ENCODE data around the gene GSK3A. TPM values are rescaled to one million over a fixed set of nuclear protein-coding genes. Genes with fewer than 3 reads are reported as not detected.
A peak's percentile ranks its signal among the peaks of the same experiment; 100 is the strongest.

GSK3A gene
- total RNA-seq, 1 experiment from 2014 or later = 58.8 TPM

GRCh38 chr19:42203700-42204099 lies 38.7 kb downstream of the GSK3A start:
- CTCF ChIA-PET = no interaction called here
- no peaks in the 10 kb centered on the region for H3K9me3 Mint-ChIP-seq (ENCODE audit: low read depth, unreplicated experiment)
- H3K36me3 Mint-ChIP-seq (ENCODE audit: insufficient read depth, unreplicated experiment) = peaks cover 89% of the 10 kb centered on the region
- BruUV-seq (replicated peaks) = no TSS peak
- no peak for DNase-seq
- no peaks in the 10 kb centered on the region for H3K27me3 Mint-ChIP-seq (ENCODE audit: unreplicated experiment)
- H3K27ac Mint-ChIP-seq (ENCODE audit: unreplicated experiment) = peak overlapping the region; percentile 10
- TF ChIP-seq, protein P1, sequence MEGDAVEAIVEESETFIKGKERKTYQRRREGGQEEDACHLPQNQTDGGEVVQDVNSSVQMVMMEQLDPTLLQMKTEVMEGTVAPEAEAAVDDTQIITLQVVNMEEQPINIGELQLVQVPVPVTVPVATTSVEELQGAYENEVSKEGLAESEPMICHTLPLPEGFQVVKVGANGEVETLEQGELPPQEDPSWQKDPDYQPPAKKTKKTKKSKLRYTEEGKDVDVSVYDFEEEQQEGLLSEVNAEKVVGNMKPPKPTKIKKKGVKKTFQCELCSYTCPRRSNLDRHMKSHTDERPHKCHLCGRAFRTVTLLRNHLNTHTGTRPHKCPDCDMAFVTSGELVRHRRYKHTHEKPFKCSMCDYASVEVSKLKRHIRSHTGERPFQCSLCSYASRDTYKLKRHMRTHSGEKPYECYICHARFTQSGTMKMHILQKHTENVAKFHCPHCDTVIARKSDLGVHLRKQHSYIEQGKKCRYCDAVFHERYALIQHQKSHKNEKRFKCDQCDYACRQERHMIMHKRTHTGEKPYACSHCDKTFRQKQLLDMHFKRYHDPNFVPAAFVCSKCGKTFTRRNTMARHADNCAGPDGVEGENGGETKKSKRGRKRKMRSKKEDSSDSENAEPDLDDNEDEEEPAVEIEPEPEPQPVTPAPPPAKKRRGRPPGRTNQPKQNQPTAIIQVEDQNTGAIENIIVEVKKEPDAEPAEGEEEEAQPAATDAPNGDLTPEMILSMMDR (IDR thresholded peaks at IDR 0.05; ENCODE audit: unreplicated experiment) = no peak
- peaks cover 59% of the 10 kb centered on the region for H3K4me1 Mint-ChIP-seq (ENCODE audit: low read depth, unreplicated experiment)
- H3K4me3 Mint-ChIP-seq (ENCODE audit: low read depth, unreplicated experiment) = no peak overlapping the region
- intact Hi-C loops (cut with micrococcal nuclease; ENCODE audit: unreplicated experiment) = no loop called here

- CTCF ChIA-PET = interaction anchor here (0.9 kb wide), 1 partner anchor 26 kb away, joined by 4 read pairs; no protein-coding TSS in a partner anchor
- intact Hi-C loops (cut with micrococcal nuclease; ENCODE audit: unreplicated experiment) = no loop called here
- TF ChIP-seq, protein P1 (IDR thresholded peaks at IDR 0.05; ENCODE audit: unreplicated experiment) = no peak
- H3K27me3 Mint-ChIP-seq (ENCODE audit: unreplicated experiment) = no peaks in the 10 kb centered on the region
- peaks cover 54% of the 10 kb centered on the region for H3K4me1 Mint-ChIP-seq (ENCODE audit: low read depth, unreplicated experiment)
- DNase-seq = no peak
- BruUV-seq (replicated peaks) = no TSS peak
- no peak overlapping the region for H3K27ac Mint-ChIP-seq (ENCODE audit: unreplicated experiment)
- no peaks in the 10 kb centered on the region for H3K9me3 Mint-ChIP-seq (ENCODE audit: low read depth, unreplicated experiment)
- H3K36me3 Mint-ChIP-seq (ENCODE audit: insufficient read depth, unreplicated experiment) = peaks cover 85% of the 10 kb centered on the region
- no peak overlapping the region for H3K4me3 Mint-ChIP-seq (ENCODE audit: low read depth, unreplicated experiment)
Measured at GRCh38 chr19:42202290-42202880, 40.0 kb downstream of the GSK3A start.

DNA sequence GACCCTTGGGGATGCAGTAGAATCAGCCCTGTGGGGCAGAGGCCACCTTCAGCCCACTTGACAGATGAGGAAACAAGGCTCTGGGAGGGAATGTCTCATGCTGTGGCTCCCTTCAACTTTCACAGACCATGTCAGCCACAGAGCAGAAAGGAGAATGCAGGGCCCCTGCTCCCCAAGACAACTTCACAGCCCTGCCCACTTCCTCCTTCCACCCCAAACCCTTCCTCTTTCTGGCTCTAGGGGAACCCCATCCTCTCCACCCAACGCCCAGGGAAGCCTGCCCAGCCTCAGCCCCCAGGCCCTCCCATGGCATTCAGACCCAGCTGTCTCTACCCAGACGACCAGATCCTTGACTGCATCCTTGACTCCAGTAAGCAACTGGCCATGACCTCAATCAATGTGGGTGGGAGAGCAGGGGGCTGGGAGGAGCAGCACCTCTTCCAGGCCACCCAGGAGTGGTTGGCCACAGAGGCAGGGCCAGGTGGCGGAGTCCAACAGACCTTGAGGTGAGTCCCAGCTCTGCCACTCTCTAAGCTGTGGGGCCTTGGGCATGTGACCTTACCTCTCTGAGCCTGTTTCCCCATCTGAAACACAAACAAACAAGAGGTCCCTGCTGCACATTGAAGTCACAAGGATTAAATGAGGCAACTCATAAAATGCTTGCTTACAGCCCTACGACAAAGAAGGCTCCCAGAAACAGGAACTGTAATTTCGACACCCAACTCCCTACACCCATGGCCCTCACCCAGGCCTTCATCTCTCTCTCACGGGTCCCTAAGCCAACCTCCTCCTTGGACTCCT lies 40.7 kb downstream of the GSK3A start:
- H3K27ac Mint-ChIP-seq (ENCODE audit: unreplicated experiment) = no peak overlapping the region

GRCh38 chr19:42200116-42200715 lies 42.2 kb downstream of the GSK3A start:
- CTCF ChIA-PET = no interaction called here
- no TSS peak for BruUV-seq (replicated peaks)
- Mint-ChIP-seq H3K9me3 (ENCODE audit: low read depth, unreplicated experiment) (no peaks in the 10 kb centered on the region), H3K4me3 (ENCODE audit: low read depth, unreplicated experiment) (no peak overlapping the region), H3K4me1 (ENCODE audit: low read depth, unreplicated experiment) (peaks cover 55% of the 10 kb centered on the region), H3K36me3 (ENCODE audit: insufficient read depth, unreplicated experiment) (peaks cover 78% of the 10 kb centered on the region), H3K27ac (ENCODE audit: unreplicated experiment) (no peak overlapping the region), H3K27me3 (ENCODE audit: unreplicated experiment) (no peaks in the 10 kb centered on the region)
- TF ChIP-seq, protein P1 (IDR thresholded peaks at IDR 0.05; ENCODE audit: unreplicated experiment) = no peak
- intact Hi-C loops (cut with micrococcal nuclease; ENCODE audit: unreplicated experiment) = no loop called here
- DNase-seq = no peak

More for the DNA sequence above, 40.7 kb downstream of the GSK3A start:
- H3K4me1 Mint-ChIP-seq (ENCODE audit: low read depth, unreplicated experiment) = peaks cover 54% of the 10 kb centered on the region
- DNase-seq = no peak
- intact Hi-C loops (cut with micrococcal nuclease; ENCODE audit: unreplicated experiment) = no loop called here
- no peaks in the 10 kb centered on the region for H3K9me3 Mint-ChIP-seq (ENCODE audit: low read depth, unreplicated experiment)
- peaks cover 85% of the 10 kb centered on the region for H3K36me3 Mint-ChIP-seq (ENCODE audit: insufficient read depth, unreplicated experiment)
- no TSS peak for BruUV-seq (replicated peaks)
- CTCF ChIA-PET = interaction anchor here (0.9 kb wide), 1 partner anchor 25 kb away, joined by 4 read pairs; no protein-coding TSS in a partner anchor
- TF ChIP-seq, protein P1 (IDR thresholded peaks at IDR 0.05; ENCODE audit: unreplicated experiment) = no peak
- H3K4me3 Mint-ChIP-seq (ENCODE audit: low read depth, unreplicated experiment) = no peak overlapping the region
- no peaks in the 10 kb centered on the region for H3K27me3 Mint-ChIP-seq (ENCODE audit: unreplicated experiment)

Data from Calu3 (cell line).